SW480 (cell line): Measurements from ENCODE around the gene MAGEB10.
"Not testable (repeated sequence)": the region's sequence is repeated elsewhere in the genome, so short reads cannot be mapped to it uniquely, and the experiment has no call there.

Source experiments
- DNase-seq: peaks from one replicate; pipeline ENCODE4 v3.0.0-alpha.2; 2016; ENCODE audit warnings: low spot score

MAGEB10 gene, protein sequence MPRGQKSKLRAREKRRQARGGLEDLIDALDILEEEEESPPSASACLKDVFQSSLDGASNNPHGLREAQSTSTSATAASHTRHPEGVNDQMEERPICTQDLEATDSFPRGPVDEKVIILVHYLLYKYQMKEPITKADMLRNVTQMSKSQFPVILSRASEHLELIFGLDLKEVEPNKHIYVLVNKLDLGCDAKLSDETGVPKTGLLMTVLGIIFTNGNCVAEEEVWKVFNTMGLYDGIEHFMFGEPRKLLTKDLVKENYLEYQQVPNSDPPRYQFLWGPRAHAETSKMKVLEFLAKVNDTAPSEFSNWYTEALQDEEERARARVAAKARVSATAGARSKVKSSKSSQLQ

GRCh38 chrX:27807690-27808089 is at the start of gene MAGEB10:
MAGEB10 (plus strand) TSS chrX:27807990; CDS start chrX:27821307, 13,317 bp downstream.
- no peak for DNase-seq

GRCh38 chrX:27765718-27766117 is 42.1 kb upstream of the MAGEB10 start:
- DNase-seq: no peak

GRCh38 chrX:27767387-27767786 is 40.4 kb upstream of the MAGEB10 start:
- no peak for DNase-seq

DNA sequence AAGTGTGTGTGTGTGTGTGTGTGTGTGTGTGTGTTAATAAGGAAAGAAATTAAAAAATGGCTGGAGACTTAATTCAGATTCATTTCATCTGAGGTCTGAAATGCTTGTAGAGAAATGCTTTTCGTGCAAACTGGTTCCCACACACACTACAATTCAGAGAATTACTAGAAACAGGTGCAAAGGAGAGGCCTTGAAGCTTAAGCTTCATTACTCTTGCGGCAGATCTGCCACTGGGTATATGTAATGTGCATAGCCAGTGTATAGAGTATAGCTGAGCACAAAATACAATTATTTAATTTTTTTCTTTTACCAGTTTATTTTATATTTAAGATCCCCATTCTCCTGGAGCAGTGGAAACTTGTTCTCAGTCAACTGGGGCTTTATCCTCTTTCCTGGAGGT is 31.8 kb upstream of the MAGEB10 start:
- no peak for DNase-seq

DNA sequence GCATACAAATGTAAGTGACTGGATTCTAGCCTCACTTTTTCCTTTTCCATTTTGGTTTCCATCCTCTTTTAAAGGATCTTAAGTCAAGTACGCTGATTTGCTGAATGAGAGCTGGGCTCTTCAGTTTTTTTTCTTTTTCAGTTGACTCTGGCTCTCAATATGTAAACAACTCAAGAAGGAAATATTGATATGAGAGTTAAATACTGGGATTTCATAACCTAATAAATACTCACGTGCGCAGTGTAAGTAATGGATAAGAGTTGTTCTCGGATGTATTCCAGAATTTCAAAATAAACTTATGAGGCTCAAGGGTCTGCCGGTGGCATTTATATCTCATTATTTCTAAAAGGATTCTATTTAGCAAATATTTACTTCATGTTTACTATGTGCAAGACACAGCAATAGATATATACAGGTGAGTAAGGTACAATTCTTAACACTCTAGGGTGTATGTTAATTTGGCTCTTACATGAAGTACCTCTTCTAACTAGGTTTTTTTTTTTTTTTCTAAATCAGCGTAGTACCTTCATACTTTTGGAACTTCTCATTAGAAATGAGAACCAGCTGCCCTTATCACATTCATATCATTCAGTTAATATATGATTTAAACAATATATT is 11.0 kb upstream of the MAGEB10 start:
- no peak for DNase-seq

GRCh38 chrX:27797575-27797974 is 10.2 kb upstream of the MAGEB10 start:
- DNase-seq: no peak

DNA sequence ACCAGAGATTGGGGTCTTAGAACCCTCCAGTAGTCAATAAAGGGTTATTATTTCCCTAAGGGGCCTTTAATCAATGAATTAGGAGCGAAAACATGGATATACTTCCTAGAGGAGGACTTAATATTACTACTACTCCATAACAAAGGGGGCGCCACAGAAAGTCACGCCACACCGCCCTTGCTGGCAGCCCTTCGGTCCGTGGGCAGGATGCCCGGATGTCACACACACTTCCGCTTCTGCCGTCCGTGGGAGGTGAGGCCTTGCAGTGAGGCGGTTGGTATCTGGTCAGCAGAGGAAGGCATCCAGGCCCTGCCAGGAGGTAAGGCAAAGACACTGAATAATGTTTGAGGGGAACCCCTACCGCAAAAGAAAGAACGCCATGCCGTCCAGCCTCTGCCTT is 436 bp downstream of the MAGEB10 start:
- DNase-seq: no peak

GRCh38 chrX:27808991-27809859 is 1.4 kb downstream of the MAGEB10 start:
- DNase-seq: not testable (repeated sequence)

DNA sequence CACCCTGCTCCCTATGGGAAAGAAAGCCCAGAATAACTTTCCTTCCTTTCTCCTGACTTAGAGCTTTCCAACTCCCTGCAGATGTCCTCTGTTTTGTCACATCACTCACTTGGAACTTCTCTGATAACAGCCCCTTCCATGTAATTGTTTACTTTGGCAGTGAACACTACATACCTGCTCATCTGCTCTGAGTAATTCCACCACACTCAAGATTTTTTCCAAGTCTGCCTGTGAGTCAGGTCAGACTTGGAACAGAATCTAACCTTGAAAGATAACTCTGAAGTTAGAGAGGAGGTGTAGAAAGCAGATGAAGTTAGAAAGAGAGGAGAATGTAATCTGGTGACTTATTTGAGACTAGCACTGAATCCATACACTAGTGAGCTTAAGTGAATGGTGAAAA is 7.4 kb downstream of the MAGEB10 start:
- no peak for DNase-seq

DNA sequence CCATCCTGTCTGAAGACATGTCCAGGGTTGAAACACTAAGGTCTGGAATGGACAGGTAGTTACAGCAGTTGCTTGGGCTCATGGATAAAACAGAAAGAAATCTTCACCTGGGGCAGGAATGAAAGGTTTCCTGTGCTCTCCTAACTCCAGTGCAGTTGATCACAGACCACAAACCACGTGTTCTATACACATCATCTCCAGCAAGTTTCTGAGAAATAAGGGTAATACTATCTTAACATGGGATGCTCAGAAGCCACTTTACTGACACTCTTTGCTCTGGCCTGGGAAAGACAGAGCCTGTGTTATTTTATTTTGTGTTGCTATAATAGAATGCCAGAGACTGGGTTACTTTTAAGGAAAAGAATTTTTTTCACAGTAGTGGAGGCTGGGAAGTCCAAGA is 16.0 kb downstream of the MAGEB10 start:
- no peak for DNase-seq

DNA sequence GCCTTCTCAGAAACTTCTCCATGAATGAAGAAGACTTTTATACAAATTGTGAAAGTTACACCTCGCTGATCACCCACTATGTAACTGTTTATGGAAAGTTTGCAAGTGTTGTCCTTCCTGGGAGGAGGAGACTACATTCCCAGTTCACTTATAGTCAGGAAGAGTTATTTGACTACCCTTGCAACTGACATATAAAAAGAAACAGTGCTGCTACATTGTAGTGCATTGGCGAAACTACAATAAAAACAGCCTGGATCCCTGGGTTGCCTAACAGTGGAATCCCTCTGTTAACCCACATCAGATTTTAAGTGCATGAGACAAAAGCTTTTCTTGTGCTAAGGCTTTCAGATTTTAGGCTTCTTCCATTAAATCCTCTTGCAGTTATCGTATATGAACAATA is 30.4 kb downstream of the MAGEB10 start:
- no peak for DNase-seq

DNA sequence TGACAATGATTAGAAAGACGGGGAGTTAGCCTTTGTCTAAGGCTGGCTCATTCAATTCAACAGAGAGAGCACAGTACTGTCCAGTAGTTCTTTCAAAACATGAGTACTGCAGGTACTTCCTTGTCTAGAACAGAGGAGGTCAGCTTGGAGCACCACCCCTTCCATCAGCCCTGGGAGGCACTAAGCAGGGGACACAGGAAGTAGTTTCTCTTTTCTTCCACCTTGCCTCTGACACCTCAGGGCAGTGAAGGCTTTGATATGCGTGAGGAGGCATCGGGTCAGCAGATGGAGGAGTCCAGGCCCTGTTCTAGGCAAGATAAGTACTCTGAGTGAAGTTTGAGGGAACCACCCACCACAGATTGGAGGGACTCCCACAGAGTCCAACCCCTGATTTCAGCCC is 33.1 kb downstream of the MAGEB10 start:
- DNase-seq: no peak

DNA sequence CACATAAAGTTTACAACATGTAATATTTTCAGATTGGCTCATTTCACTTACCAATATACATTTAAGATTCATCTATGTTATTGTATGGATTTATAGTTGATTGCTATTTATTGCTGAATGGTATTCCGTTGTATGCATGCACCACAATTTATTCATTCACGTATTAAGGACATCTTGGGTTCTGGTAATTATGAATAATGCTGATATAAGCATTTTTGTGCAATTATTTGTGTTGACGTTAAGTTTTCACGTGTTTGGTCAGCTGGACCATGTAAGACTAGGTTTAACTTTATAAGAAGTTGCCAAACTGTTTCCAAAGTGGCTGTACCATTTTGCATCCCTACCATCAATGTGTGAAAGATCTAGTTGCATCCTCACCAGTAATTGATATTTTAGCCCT is 35.1 kb downstream of the MAGEB10 start:
- no peak for DNase-seq

DNA sequence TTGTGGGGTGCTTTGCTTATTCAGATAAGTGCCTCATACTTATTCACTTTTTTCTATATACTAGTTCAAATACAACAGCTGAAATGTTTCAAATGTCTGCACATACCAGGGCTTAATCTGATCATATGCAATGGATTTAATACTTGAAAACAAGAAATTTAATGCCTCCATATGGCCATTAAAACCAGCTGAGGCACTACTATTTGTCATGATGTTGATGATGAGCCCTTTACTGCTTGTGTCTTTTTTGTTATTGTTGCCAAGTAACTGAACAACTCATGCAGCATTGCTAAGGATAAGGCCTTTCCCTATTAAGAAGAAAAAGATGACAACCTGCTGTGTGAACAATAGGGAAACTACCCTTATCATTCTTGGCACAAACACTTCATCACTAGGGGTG is 52.5 kb downstream of the MAGEB10 start:
- DNase-seq: no peak

- DNase-seq: no peak
Observed at GRCh38 chrX:27863809-27864208, 56.0 kb downstream of the MAGEB10 start.
